OCI-LY1 (cell line): ENCODE data around the gene KLHL40.

Experiments
- EZH2 ChIP-seq: fragments of 200-600 bp; sonication (generic), shearing (Covaris generic); IDR thresholded peaks from 2 replicates; pipeline ENCODE4 v1.8.0; 2017; ENCODE audit warnings: borderline replicate concordance, mixed run types, mild to moderate bottlenecking, antibody characterized with exemption, low read length, moderate library complexity, mixed read lengths
- TF ChIP-seq, protein P1 (sequence below): fragments of 200-600 bp; sonication (generic), shearing (Covaris generic); IDR thresholded peaks from 2 replicates; pipeline ENCODE4 v1.5.1; 2017; ENCODE audit warnings: mild to moderate bottlenecking, antibody characterized with exemption, low read length, moderate library complexity, mixed read lengths

DNA sequence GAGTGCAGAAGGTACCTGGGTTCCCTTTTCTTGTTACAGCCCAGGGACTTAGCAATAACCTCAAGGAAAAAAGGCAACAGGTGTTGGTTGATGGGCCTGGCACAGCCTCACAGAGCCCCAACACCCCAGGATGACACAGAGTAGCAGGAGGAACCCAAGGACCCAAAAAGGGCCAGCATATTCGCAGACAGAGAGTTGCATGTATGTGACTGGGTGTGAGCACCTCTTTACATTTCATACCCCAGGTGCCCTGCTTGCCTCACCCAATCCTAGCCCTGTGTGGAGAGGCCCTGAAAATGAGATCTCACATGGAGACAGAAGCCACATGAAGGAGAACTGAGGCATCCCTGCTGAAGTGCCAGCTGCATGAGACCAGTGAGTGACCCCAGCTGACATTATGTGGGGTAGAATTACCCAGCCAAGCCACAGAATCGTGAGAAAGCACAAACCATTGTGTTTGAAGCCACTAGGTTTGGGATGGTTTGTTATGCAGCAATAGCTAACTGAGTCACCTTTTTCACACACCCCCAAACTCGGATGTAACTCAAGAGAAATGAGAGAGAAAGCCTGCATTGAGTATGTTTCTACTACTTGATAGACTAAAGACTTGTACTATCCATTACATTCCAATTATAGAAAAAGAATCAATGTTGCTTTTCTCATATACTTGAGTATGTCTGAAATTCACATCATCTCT, 43.5 kb downstream of the KLHL40 start:
- TF ChIP-seq, protein P1, sequence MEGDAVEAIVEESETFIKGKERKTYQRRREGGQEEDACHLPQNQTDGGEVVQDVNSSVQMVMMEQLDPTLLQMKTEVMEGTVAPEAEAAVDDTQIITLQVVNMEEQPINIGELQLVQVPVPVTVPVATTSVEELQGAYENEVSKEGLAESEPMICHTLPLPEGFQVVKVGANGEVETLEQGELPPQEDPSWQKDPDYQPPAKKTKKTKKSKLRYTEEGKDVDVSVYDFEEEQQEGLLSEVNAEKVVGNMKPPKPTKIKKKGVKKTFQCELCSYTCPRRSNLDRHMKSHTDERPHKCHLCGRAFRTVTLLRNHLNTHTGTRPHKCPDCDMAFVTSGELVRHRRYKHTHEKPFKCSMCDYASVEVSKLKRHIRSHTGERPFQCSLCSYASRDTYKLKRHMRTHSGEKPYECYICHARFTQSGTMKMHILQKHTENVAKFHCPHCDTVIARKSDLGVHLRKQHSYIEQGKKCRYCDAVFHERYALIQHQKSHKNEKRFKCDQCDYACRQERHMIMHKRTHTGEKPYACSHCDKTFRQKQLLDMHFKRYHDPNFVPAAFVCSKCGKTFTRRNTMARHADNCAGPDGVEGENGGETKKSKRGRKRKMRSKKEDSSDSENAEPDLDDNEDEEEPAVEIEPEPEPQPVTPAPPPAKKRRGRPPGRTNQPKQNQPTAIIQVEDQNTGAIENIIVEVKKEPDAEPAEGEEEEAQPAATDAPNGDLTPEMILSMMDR: no peak
- TF ChIP-seq EZH2: no peak
